Placental epithelial cell (primary cell): Measurements from ENCODE around the gene DUSP7. TPM values are rescaled to one million over a fixed set of nuclear protein-coding genes. Genes with fewer than 3 reads are reported as not detected.

Source experiments
- total RNA-seq: library from RNA; depleted of rRNA; stranded (reverse); fragments of >200 nt; gene quantifications from 2 replicates; pipeline ENCODE4 v1.2.3, GENCODE V29; 2012

The DUSP7 gene, protein sequence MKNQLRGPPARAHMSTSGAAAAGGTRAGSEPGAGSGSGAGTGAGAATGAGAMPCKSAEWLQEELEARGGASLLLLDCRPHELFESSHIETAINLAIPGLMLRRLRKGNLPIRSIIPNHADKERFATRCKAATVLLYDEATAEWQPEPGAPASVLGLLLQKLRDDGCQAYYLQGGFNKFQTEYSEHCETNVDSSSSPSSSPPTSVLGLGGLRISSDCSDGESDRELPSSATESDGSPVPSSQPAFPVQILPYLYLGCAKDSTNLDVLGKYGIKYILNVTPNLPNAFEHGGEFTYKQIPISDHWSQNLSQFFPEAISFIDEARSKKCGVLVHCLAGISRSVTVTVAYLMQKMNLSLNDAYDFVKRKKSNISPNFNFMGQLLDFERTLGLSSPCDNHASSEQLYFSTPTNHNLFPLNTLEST
- total RNA-seq: 11.0 and 25.2 TPM in 2 replicates

DNA sequence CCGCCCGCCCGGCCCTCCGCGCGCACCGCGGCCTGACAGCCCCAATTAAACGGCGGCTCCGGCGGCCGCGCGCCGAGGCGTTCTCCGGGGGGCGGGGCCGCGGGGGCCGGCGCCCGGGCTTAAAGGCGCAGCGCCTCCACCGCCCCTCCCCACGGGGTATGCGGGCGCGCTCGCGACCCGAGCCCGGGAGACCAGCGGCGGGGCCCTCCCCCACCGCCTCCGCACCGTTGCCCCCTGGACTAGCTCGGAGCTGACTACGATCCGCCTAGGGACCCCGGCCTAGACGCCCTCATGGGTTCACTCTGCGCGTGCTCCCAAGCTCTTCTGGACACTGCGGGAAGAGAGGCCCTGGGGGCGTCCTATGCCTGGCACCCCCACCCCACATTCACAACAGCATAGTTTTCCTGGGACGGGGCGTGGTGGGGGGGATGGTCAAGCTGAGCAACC lies at the start of gene DUSP7:
Gene DUSP7 (minus strand): TSS at position 51 of the 447 bp plus-strand sequence. CDS start 205 bp downstream, outside the sequence.

Other genes with a start within 250 kb of the DUSP7 start
- not detected in 2 replicates for gene IQCF2, start 195.0 kb downstream of the DUSP7 start, total RNA-seq
- gene IQCF5, start 181.0 kb downstream of the DUSP7 start, total RNA-seq: not detected in 2 replicates
- not detected in 2 replicates for gene IQCF1, start 153.2 kb downstream of the DUSP7 start, total RNA-seq
- 8.6 and 15.6 TPM in 2 replicates for gene RRP9, start 114.7 kb downstream of the DUSP7 start, total RNA-seq
- gene PARP3, start 114.2 kb downstream of the DUSP7 start, total RNA-seq: 13.8 and 24.7 TPM in 2 replicates
- gene GPR62, start 101.2 kb downstream of the DUSP7 start, total RNA-seq: under 0.01 TPM in 1 of 2 replicates, not detected in the other
- 55.7 and 174 TPM in 2 replicates for gene PCBP4, start 89.1 kb downstream of the DUSP7 start, total RNA-seq
- 22.9 and 28.3 TPM in 2 replicates for gene ABHD14B, start 82.5 kb downstream of the DUSP7 start, total RNA-seq
- gene ABHD14A, start 81.5 kb downstream of the DUSP7 start, total RNA-seq: 11.0 and 12.7 TPM in 2 replicates
- 36.1 and 49.7 TPM in 2 replicates for gene ACY1, start 73.0 kb downstream of the DUSP7 start, total RNA-seq
- 1,027 and 1,065 TPM in 2 replicates for gene RPL29, start 60.7 kb downstream of the DUSP7 start, total RNA-seq
- gene POC1A, start 97.9 kb upstream of the DUSP7 start, total RNA-seq: 4.3 and 8.6 TPM in 2 replicates
- 32.2 and 34.3 TPM in 2 replicates for gene ALAS1, start 141.6 kb upstream of the DUSP7 start, total RNA-seq
- under 0.01 and 0.11 TPM in 2 replicates for gene TLR9, start 169.1 kb upstream of the DUSP7 start, total RNA-seq
- gene TWF2, start 182.6 kb upstream of the DUSP7 start, total RNA-seq: 108 and 160 TPM in 2 replicates
- 23.3 and 34.5 TPM in 2 replicates for gene PPM1M, start 189.2 kb upstream of the DUSP7 start, total RNA-seq
- 44.4 and 46.0 TPM in 2 replicates for gene WDR82, start 222.1 kb upstream of the DUSP7 start, total RNA-seq
- 5.9 and 9.1 TPM in 2 replicates for gene GLYCTK, start 231.3 kb upstream of the DUSP7 start, total RNA-seq